NCI-H128 (cell line): ENCODE measurements around the gene TENT5C.

Source experiments
- DNase-seq: peaks from one replicate; lab custom pipeline; 2025; ENCODE audit not compliant: unreplicated experiment; lab: John Stamatoyannopoulos, UW

The TENT5C gene

GRCh38 chr1:117590273-117590925 lies 15.4 kb upstream of the TENT5C start:
- DNase-seq: no peak

- DNase-seq: no peak
These were observed 14.6 kb upstream of the TENT5C start for GRCh38 chr1:117591252-117591651.

- no peak for DNase-seq
These were observed 13.7 kb upstream of the TENT5C start for GRCh38 chr1:117592155-117592554.

- no peak for DNase-seq
These were observed 11.4 kb upstream of the TENT5C start for GRCh38 chr1:117594261-117594990.

DNA sequence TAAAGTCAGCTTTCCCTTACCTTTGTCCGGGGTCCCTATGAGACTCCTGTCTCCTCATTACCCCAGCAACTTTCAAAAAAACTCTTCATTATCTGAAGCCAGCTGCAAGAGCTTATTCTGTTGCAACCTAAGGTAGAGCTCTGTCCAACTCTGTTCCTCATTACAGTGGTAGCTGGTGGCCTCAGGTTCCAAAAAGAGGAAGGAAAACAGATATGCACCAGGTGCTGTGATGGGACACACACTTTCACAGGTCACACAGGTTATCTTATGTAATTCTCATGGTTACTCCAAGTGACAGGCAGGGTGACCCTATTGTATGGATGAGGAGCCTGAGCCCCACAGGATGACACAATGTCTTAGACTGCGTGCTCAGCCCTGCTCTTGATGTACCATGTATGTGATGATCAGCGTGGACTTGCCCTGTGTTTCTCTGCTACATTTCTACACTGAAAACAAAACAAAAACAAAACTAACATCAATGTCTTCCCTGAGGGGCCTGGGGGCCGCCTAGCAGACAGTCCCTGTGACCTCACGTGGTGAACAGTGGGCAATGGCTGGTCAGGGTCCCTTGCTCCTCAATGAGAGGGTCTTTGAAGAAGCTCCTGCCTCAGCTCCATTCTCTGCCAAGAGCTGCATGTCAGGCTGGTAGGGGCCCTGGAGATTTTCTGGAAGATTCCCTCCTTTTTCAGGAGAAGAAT lies 9.7 kb upstream of the TENT5C start:
- no peak for DNase-seq

- DNase-seq: no peak
These were observed 7.4 kb upstream of the TENT5C start for GRCh38 chr1:117598489-117598888.

- no peak for DNase-seq
These were observed 6.3 kb upstream of the TENT5C start for GRCh38 chr1:117599286-117600221.

- DNase-seq: no peak
These were observed 5.4 kb upstream of the TENT5C start for GRCh38 chr1:117600325-117600943.

- DNase-seq: no peak
These were observed 4.9 kb upstream of the TENT5C start for GRCh38 chr1:117600966-117601365.

DNA sequence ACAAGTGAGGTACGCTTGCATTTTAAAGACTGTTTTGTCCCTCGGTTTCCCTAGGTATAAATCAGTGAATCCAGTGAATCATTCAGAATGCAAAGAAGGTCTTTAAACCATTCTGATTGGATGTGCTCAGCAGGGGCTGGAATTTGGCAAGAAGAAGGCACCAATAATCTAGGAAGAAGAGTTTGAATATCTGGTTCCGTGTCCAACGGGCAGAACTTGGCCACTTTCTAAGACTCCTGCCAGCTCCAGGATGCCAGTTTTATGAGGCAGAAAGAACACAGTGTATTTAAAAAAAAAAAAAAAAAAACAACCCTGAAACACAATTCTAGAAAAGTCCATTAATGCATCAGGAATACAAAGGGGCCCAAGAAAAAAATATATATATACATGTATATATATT lies 3.0 kb upstream of the TENT5C start:
- DNase-seq: no peak

DNA sequence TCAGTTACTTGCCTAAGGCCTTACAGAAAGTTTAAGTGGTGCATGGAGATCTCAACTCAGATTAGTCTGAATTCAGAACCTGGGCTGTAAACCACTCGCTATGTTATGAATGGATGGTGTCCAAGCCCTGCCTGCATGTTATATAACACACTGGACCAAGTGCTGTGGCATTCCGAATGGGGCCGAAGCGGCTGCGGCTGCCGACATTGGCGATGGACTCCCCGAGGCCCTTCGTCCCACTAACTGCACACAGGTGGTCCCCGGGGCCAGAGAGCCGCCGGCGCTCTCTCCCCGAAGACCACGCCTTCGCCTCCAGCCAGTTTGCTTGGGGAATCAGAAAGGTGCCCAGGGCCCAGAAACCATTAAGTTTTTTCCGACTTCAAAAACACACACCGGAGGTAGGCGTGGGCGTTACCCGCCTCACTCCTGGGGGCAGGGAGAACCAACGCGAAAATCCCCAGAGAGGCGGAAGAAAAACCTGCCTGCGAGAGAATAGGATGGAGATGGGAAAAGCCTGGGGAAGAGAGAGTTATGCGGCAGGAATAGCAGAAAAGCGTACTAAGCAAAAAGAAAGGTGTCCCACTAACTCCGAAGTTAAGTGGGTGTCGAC lies 579 bp upstream of the TENT5C start:
- DNase-seq: no peak

- DNase-seq: no peak
These were observed 992 bp downstream of the TENT5C start for GRCh38 chr1:117606649-117607430.

DNA sequence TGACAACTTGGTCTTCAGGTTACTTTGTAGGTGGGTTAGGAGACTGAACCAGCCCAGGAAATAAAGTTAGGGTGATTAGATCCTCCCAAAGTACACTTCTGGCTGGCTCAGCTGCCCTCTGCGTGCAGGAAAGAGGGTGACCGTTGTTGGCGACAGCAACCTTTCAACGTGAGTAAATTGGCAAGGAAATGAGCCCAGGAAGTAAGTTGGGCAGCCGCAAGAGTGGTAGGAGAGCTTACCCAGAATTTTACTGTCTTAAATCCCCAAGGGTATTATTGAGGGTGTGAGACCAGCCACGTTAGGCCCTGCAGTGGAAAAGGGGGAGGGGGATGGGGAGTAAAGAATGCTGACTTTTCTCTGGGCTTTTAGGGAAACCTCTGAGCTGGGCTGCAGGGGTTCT lies 1.6 kb downstream of the TENT5C start:
- no peak for DNase-seq

- no peak for DNase-seq
These were observed 2.3 kb downstream of the TENT5C start for GRCh38 chr1:117608115-117608615.

DNA sequence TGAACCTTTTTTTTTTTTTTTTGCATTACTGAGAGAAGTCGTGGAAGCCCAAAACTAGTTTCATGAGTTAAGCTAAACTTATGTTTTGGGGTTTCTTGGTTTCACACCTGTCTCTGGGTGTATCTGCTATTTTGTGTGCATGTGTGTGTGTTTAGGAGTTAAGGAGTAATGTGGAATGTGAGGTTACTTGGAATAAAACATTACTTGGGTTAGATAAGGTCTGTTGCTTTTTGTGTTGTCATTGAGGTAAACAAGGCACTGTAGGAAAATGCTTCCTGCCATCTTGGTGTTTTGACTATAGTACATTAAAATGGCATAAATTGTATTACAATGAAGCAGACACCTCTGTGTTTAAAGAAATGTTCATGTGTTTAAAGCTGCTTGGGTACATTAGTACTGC lies 2.9 kb downstream of the TENT5C start:
- no peak for DNase-seq

DNA sequence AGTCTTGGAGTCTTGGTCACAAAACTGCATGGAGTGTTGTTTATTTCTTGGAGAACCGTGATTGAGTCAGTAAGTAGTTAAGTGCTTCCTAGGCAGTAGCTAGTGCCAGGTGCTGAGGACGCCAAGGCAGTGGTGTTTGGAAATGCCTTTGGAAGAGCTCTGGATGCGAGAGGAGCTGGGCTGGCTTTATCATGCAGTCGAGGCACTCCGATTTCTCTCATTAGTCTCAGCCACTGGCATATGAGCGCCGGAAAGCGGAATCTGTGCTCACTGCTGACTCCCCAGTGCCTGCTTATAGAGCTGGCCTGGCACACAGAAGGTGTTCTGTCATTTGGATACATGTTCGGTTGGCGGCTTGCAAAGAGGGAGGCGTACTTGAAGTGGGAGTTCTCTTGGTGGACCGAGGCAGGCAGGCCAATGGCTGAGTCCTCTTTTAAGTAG lies 3.6 kb downstream of the TENT5C start:
- DNase-seq: no peak

DNA sequence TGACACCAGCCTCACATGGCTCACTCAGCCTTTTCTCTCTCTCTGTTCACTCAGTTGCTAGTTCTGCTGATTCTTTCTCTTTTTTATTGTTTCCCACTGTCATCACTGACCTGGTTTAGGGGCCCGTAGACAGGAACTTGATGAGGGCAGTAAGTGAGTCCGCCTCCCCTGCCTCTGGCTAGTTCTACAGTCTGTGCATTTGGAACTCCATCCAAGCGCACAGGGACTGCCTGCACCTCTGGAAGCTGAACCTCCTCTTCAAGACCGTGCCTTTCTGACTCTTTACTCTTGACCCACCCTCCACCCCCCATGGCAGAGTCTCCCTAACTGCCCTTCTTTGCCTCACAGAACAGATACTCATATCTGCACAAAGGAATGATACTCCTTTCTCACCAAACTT lies 4.2 kb downstream of the TENT5C start:
- DNase-seq: no peak

- DNase-seq: no peak
These were observed 5.3 kb downstream of the TENT5C start for GRCh38 chr1:117611121-117611601.

- DNase-seq: no peak
These were observed 6.1 kb downstream of the TENT5C start for GRCh38 chr1:117611894-117612483.
